Loucy (cell line): Measurements from ENCODE around the gene SPSB4.

Experiments
- H2AFZ ChIP-seq: fragments of 200-600 bp; sonication (generic); 2 replicates; pipeline ENCODE4 v1.6.0; 2016; ENCODE audit warnings: antibody characterized with exemption, mild to moderate bottlenecking, low read length, moderate library complexity
- H3F3A ChIP-seq: fragments of 200-600 bp; 2 replicates; pipeline ENCODE4 v1.6.0; 2016; ENCODE audit warnings: antibody characterized with exemption, low read depth, mild to moderate bottlenecking
- H3K27me3 ChIP-seq: fragments of 200-600 bp; sonication (generic); 2 replicates; pipeline ENCODE4 v1.6.1; 2014; ENCODE audit warnings: low read length, mild to moderate bottlenecking; ENCODE audit not compliant: insufficient read depth, poor library complexity, severe bottlenecking
- H3K36me3 ChIP-seq: fragments of 200-600 bp; sonication (generic); 2 replicates; pipeline ENCODE4 v1.6.1; 2016; ENCODE audit warnings: low read length; ENCODE audit not compliant: insufficient read depth
- H3K4me1 ChIP-seq: fragments of 200-600 bp; sonication (generic); 2 replicates; pipeline ENCODE4 v1.5.1; 2014; ENCODE audit warnings: low read length, mild to moderate bottlenecking; ENCODE audit not compliant: insufficient read depth, poor library complexity, severe bottlenecking
- H3K4me2 ChIP-seq: fragments of 200-600 bp; sonication (generic); 2 replicates; pipeline ENCODE4 v1.6.0; 2014; ENCODE audit warnings: antibody characterized with exemption, low read length, low read depth, mild to moderate bottlenecking; ENCODE audit not compliant: poor library complexity, severe bottlenecking
- H3K4me3 ChIP-seq: fragments of 200-600 bp; sonication (generic); 2 replicates; pipeline ENCODE4 v1.5.1; 2014; ENCODE audit warnings: low read length, mild to moderate bottlenecking, mixed read lengths; ENCODE audit not compliant: poor library complexity, severe bottlenecking
- H3K79me2 ChIP-seq: fragments of 200-600 bp; sonication (generic); 2 replicates; pipeline ENCODE4 v1.6.1; 2014; ENCODE audit warnings: low read length; ENCODE audit not compliant: insufficient read depth
- H3K9ac ChIP-seq: fragments of 200-600 bp; sonication (generic); 2 replicates; pipeline ENCODE4 v1.6.0; 2014; ENCODE audit warnings: mild to moderate bottlenecking, low read depth, low read length, moderate library complexity; ENCODE audit not compliant: poor library complexity, severe bottlenecking
- H3K9me2 ChIP-seq: fragments of 200-600 bp; sonication (generic); replicated peaks from 2 replicates; pipeline ENCODE4 v1.6.1; 2016; ENCODE audit warnings: low read depth, low read length, mixed read lengths
- H3K9me3 ChIP-seq: fragments of 200-600 bp; sonication (generic); 2 replicates; pipeline ENCODE4 v1.6.1; 2014; ENCODE audit warnings: mild to moderate bottlenecking, antibody characterized with exemption, low read length, low read depth; ENCODE audit not compliant: insufficient read depth
- H4K20me1 ChIP-seq: fragments of 200-600 bp; sonication (generic); 2 replicates; pipeline ENCODE4 v1.6.0; 2014; ENCODE audit warnings: antibody characterized with exemption, low read length, mild to moderate bottlenecking; ENCODE audit not compliant: insufficient read depth, poor library complexity, severe bottlenecking
- CTCF ChIP-seq: fragments of 200-600 bp; sonication (generic); conservative IDR thresholded peaks from 2 replicates; pipeline ENCODE4 v1.5.1; 2014; ENCODE audit warnings: mild to moderate bottlenecking, antibody characterized with exemption, low read length
- EZH2phosphoT487 ChIP-seq: fragments of 200-600 bp; IDR thresholded peaks from 2 replicates; pipeline ENCODE4 v1.6.1; 2018; ENCODE audit warnings: antibody characterized with exemption, mild to moderate bottlenecking, moderate library complexity, borderline replicate concordance

SPSB4 gene

GRCh38 chr3:141129541-141130011, 78.4 kb downstream of the SPSB4 start:
- no peak overlapping the region for H3K9ac ChIP-seq
- no peak for TF ChIP-seq CTCF
- no peak for TF ChIP-seq EZH2phosphoT487
- no peaks in the 10 kb centered on the region for H4K20me1 ChIP-seq
- no peak overlapping the region for H2AFZ ChIP-seq
- H3K27me3 ChIP-seq = no peaks in the 10 kb centered on the region
- no peaks in the 10 kb centered on the region for H3K9me3 ChIP-seq
- H3K4me2 ChIP-seq = no peak overlapping the region
- no peak overlapping the region for H3K4me3 ChIP-seq
- no peaks in the 10 kb centered on the region for H3K36me3 ChIP-seq
- H3K9me2 ChIP-seq = no peaks in the 10 kb centered on the region
- H3K4me1 ChIP-seq = peaks cover 28% of the 10 kb centered on the region
- H3F3A ChIP-seq = no peaks in the 10 kb centered on the region
- no peaks in the 10 kb centered on the region for H3K79me2 ChIP-seq

- H2AFZ ChIP-seq = no peak overlapping the region
- H3K36me3 ChIP-seq = no peaks in the 10 kb centered on the region
- H3K4me2 ChIP-seq = no peak overlapping the region
- no peak for TF ChIP-seq CTCF
- TF ChIP-seq EZH2phosphoT487 = no peak
- H3K9me3 ChIP-seq = no peaks in the 10 kb centered on the region; the same call in 1 of the 2 replicates
- H3K4me1 ChIP-seq = no peaks in the 10 kb centered on the region
- H3K4me3 ChIP-seq = no peak overlapping the region
- H3F3A ChIP-seq = no peaks in the 10 kb centered on the region
- H4K20me1 ChIP-seq = no peaks in the 10 kb centered on the region
- no peak overlapping the region for H3K9ac ChIP-seq
- no peaks in the 10 kb centered on the region for H3K9me2 ChIP-seq
- no peaks in the 10 kb centered on the region for H3K27me3 ChIP-seq
- no peaks in the 10 kb centered on the region for H3K79me2 ChIP-seq
Observed at GRCh38 chr3:141143517-141143916, 92.4 kb downstream of the SPSB4 start.

GRCh38 chr3:141146979-141147470, 95.9 kb downstream of the SPSB4 start:
- H3K9me2 ChIP-seq = no peaks in the 10 kb centered on the region
- H3K4me1 ChIP-seq = no peaks in the 10 kb centered on the region
- H3K9me3 ChIP-seq = no peaks in the 10 kb centered on the region
- no peak overlapping the region for H3K4me3 ChIP-seq
- H3K27me3 ChIP-seq = no peaks in the 10 kb centered on the region
- H3K9ac ChIP-seq = no peak overlapping the region
- TF ChIP-seq CTCF (no peak), EZH2phosphoT487 (no peak)
- no peaks in the 10 kb centered on the region for H3F3A ChIP-seq
- H3K79me2 ChIP-seq = no peaks in the 10 kb centered on the region
- no peaks in the 10 kb centered on the region for H3K36me3 ChIP-seq
- no peak overlapping the region for H3K4me2 ChIP-seq
- H2AFZ ChIP-seq = no peak overlapping the region
- H4K20me1 ChIP-seq = no peaks in the 10 kb centered on the region
